NCI-H2029 treated with DMSO at 0.1 percent for 48 hours (cell line): ENCODE results near the gene KLHL29.

Experiments
- DNase-seq: peaks from one replicate; lab custom pipeline; 2025; lab: John Stamatoyannopoulos, UW

The KLHL29 gene

GRCh38 chr2:23478087-23478932 lies 93.3 kb downstream of the KLHL29 start:
- DNase-seq, result no peak

GRCh38 chr2:23478933-23479683 lies 94.1 kb downstream of the KLHL29 start:
- no peak for DNase-seq

DNA sequence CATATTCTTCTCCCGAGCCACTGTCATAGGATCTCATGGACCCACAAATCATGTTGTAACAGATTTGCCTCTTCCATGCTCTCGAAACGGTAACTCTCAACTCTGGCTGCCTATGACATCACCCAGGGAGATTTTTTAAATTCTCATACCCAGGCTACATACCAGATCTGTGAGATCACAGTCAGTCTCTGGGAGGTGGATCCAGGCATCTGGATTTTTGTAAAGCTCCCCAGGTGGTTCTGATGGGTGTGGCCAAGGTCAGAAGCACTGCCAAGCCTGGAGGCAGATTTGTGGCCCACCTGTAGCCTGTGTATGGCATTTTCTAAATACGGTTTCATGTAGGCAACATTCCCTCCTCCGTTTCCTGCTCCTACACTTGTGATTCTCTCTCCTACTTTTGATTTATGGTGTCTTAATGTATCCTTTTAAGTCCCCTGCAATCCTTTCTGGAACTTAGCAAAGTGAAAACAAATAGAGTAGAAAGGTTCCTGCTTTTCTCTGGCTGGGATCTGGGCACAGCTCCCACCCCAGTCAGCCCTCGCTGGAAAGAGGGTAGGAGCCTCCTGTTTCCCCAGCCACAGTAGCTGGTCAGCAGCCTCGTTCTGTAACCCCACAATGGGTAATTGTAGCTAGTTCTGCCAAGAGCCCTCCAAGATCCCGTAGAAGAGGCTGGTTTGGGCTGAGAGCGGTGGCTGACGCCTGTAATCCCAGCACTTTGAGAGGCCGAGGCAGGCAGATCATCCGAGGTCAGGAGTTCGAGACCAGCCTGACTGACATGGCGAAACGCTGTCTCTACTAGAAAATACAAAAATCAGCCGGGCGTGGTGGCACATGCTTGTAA lies 96.2 kb downstream of the KLHL29 start:
- no peak for DNase-seq

GRCh38 chr2:23482188-23482587 lies 97.2 kb downstream of the KLHL29 start:
- no peak for DNase-seq

- no peak for DNase-seq
Observed at GRCh38 chr2:23482607-23483006, 97.6 kb downstream of the KLHL29 start.

- DNase-seq, result no peak
Observed at GRCh38 chr2:23483791-23484190, 98.8 kb downstream of the KLHL29 start.

GRCh38 chr2:23484275-23484674 lies 99.3 kb downstream of the KLHL29 start:
- no peak for DNase-seq

- DNase-seq, result no peak
Observed at GRCh38 chr2:23484767-23485166, 99.8 kb downstream of the KLHL29 start.

DNA sequence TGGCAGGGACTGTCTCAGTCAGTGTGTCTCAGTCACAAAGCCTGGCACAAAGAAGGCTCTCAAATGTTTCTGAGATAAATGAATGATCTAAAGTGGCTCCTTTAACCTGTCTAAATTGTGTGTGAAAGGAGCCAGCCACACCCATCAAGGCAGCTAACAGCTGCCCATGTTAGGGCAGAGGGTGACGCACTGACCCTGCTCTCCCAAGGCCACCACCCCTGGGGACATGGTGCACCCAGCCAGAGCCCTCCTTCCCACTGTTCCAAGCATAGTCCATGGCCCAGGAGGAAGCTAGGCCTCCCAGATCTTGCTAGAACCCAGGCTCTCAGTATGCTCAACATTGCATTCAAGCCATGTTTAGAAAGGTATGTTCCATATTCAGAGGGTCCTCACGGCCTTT lies 100.3 kb downstream of the KLHL29 start:
- DNase-seq, result no peak

DNA sequence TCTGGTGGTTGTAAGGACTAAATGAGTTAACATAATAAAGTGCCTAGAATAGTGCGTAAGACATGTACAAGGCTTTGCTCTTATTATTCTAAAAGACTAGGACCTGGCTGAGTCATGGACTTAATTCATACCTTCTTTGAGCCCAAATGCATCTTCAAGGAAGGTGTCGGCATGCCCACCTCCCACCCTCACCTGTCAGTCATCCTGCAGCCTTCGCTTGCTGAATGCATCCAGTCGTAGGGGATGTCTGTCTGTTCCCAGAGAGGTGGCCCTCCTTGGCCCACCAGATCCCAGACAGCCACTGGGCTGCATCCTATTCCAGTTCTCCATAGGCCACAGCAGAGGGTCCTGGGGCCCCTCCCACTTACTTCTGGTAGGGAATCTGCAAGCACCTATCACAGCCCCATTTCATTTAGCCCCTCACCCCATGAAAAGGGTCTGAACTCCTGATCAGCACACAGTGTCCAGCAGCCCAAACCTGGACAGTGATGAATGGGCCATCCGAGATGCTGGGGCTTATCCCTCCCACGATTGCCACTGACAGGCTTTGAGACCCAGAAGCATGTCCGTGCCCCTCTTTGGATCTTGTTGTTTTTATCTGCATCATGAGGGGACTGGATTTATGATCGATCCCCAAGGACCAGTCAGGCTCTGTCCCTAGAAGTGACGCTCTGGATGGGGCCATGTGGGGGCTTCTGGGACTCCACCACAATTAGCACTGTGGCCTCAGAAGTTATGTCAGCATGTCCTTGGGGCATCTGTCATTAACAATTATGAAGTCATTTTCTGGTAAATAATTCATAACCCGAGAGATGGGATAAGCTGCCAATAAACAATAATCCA lies 101.1 kb downstream of the KLHL29 start:
- DNase-seq, result no peak

DNA sequence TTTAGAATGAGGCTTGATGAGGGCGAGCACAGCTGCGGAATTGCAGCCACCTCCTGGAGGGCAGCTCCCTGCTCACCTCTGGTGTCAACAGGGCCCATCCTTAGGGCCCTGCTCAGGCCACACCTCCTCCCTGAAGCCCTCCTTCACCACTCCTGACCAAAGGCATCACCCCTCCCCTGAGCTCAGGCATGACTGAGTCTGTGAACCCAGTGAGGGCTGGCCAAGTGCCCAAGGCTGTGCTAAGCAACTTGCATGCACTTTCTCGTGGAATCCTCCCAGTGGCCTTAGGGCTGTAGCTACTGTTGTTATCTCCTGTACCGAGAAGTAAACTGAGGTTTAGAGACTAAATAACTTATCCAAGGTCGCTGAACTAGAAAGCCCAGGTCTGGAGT lies 101.7 kb downstream of the KLHL29 start:
- no peak for DNase-seq

- no peak for DNase-seq
Observed at GRCh38 chr2:23487735-23488492, 102.9 kb downstream of the KLHL29 start.

- DNase-seq, result no peak
Observed at GRCh38 chr2:23488584-23488983, 103.6 kb downstream of the KLHL29 start.

DNA sequence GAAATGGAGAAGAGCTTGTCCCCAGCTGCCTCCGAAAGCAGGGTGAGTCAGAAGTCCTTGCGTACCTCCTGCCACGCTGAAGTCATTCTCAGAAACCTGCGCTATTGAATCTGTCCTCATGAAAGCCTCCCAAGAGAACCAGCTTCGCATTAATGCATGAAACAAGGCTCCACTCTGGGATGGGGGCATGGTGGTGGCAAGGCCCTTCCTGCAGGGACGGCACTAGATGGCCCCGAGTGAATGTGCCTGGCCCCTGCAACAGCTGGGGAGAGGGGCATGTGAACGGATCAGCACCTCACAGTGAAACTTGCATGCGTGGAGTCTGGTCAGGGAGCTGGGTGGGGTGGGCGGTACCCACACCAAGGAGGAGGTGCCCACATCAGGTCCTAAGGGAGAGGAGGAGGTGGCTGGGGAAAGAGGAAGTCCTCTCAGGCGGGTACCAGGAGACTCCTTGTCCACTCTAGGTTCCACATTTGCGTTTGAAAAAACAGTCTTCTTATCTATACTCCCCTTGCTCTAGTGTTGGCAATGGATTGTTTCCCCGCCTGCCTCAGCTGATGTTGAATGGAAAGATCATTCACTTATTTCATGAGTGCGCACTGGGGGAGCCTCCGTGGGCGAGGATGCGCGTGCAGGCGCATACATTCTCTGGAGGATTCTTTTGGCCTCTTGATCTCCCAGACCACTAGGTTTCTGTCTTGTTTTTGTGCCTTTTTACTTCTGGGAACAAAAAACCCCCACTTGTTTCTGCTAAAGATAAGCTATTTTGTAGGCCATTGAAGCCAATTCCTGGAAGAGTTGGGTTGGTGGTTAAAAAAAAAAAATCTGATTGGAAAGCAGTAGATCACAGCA lies 104.7 kb downstream of the KLHL29 start:
- no peak for DNase-seq

GRCh38 chr2:23491591-23492336 lies 106.8 kb downstream of the KLHL29 start:
- no peak for DNase-seq

GRCh38 chr2:23492337-23492675 lies 107.3 kb downstream of the KLHL29 start:
- no peak for DNase-seq

DNA sequence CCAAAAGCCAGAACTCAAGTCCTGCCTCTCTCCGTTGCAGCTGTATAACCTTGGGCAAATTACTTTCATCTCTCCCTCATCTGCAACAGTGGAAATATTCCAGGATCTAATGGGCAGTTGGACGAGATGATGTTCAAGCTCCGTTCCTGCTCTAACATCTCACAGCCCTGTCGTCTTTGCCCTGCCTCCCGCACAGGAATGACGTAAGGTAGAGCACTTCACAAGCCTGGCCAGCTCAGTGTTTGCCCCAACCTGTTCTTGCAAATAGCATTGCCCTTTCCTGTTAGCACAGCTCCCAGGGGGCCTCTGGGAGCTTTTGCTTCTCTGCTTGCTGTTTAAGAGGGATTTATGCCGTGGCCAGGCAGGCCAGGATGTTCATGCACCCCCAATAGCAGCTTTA lies 107.9 kb downstream of the KLHL29 start:
- DNase-seq, result no peak

DNA sequence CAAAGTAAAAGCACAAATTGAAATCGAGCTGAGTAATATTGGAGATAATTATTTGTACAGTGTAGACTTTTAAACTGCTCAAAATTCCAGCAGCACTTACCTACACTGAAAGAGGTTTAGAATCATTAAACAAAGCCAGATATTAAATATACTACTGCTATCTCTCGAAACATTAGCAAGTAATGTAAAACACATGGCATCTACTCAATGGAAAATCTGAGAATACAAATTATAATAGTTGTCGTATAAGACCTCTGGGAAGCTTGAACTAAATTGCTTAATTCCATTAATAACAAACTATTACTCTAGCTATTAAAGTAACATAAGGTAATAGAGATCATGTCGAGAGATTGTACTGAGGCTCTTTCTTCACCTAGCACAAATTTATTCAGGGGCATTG lies 108.9 kb downstream of the KLHL29 start:
- DNase-seq, result no peak

DNA sequence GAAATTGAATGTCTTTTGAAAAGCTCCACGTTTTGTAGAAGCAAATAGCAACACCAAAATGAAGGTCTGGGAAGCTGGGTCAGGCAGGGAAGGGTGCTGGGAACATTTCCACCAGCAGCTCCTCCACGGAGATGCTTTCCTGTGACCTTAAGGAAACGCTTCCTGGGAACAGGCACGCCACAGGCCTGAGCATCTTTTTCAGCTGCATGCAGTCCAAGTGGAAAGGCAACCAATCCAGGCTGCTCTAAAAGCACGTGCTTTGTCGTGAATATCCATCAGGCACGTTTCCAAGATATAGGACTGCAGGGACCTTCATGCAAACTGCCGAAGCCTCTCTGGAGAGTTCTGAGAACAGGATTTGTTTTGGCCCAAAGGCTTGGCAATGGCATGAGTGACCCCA lies 109.3 kb downstream of the KLHL29 start:
- DNase-seq, result no peak
